ENCODE measurements around the gene FMO1.
"Not testable (repeated sequence)": the region's sequence is repeated elsewhere in the genome, so short reads cannot be mapped to it uniquely, and the experiment has no call there.

FMO1 gene

DNA sequence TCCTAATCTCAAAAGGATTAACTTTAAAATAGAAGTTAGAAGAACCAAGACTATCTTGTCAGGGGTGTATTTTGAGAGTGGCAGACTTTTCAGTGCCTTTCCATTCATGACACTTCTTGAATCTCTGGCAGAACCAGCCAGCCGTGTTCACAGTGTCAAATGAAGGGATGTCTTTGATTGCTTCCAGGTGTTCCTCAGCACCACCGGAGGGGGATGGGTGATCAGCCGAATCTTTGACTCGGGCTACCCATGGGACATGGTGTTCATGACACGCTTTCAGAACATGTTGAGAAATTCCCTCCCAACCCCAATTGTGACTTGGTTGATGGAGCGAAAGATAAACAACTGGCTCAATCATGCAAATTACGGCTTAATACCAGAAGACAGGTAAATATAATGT lies 32.3 kb downstream of the FMO1 start:
- no peak for DNase-seq (ENCODE audit: low read depth)

- DNase-seq (ENCODE audit: low read depth) = no peak
Observed at GRCh38 chr1:171286032-171286705, 37.9 kb downstream of the FMO1 start.

- DNase-seq (ENCODE audit: low read depth) = no peak
Observed at GRCh38 chr1:171290621-171291020, 42.3 kb downstream of the FMO1 start.

DNA sequence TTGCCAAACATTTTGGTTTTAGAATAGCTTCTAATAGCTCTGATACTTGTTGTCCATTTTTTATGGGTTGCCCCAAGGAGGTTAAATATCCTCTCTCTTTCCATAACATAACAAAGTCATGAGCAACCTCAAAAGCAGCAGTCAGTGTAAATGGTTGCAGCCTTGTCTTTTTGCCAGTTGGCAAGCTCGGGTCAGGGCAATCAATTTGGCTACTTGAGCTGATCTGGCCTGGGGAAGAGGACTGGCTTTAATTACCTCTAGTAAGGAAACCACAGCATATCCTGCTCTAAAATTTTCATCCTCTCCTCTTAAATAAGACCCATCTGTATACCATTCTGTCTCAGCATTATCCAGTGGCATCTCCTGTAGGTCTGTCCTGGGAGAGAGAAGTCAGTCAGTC lies 44.5 kb downstream of the FMO1 start:
- DNase-seq (ENCODE audit: low read depth) = no peak

- not testable (repeated sequence) for DNase-seq (ENCODE audit: low read depth)
Observed at GRCh38 chr1:171295383-171295782, 47.1 kb downstream of the FMO1 start.

DNA sequence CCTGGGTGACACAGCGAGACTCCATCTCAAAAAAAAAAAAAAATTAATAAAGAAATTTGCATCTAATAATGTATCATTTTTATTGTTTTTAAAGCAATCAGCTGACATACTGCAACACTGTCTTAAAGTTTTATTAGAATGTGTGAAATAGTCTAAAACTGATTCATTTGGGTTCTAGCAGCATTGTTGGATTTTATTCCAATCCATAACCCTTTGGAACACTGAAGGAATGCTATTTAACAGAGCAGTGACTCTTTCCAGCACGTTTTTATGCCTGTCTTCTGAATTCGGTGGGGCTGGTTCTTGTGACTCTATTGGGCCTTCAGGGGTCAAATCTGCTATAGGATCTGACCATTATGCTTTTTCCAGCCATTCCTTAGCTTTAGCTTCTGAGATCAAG lies 47.5 kb downstream of the FMO1 start:
- DNase-seq (ENCODE audit: low read depth) = no peak

GRCh38 chr1:171296897-171297296 lies 48.6 kb downstream of the FMO1 start:
- no peak for DNase-seq (ENCODE audit: low read depth)

DNA sequence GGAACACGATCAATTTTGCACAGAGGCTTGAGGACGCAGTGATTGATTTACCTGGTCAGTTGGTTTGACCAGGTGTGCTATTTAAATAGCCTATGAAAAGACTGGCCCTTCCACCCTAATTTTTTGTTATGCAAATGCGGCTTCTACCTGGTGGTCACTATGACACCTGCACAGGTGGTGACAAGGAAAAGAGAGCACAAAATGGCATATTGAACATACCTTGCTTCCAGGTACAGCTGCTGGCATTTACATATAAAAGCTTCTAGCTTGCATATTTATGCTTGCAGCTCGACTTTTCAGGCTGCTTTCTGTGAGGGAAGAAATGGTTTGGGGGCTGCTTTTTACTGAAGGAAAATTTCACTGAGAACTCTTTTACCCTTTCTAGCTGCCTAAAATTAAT lies 50.4 kb downstream of the FMO1 start:
- DNase-seq (ENCODE audit: low read depth) = no peak

- no peak for DNase-seq (ENCODE audit: low read depth)
Observed at GRCh38 chr1:171299342-171299741, 51.0 kb downstream of the FMO1 start.

DNA sequence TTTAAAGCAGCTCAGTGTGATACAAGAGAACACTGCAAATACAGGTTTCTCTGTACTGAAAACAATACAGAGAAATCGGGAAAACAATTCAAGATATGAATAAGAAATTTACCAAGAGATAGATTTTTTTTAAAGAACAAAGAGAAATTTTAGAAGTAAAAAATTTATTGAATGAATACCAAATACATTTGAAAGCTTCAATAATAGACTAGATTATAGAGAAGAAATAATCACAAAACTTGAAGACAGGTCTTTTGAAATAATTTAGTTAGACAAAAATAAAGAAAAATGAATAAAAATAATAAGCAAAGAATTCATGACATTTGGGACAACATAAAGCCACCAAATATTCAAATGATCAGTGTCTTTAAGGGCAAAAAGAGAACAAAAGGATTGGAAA lies 52.1 kb downstream of the FMO1 start:
- DNase-seq (ENCODE audit: low read depth) = no peak

GRCh38 chr1:171310661-171311087 lies 62.4 kb downstream of the FMO1 start:
- no peak for DNase-seq (ENCODE audit: low read depth)

DNA sequence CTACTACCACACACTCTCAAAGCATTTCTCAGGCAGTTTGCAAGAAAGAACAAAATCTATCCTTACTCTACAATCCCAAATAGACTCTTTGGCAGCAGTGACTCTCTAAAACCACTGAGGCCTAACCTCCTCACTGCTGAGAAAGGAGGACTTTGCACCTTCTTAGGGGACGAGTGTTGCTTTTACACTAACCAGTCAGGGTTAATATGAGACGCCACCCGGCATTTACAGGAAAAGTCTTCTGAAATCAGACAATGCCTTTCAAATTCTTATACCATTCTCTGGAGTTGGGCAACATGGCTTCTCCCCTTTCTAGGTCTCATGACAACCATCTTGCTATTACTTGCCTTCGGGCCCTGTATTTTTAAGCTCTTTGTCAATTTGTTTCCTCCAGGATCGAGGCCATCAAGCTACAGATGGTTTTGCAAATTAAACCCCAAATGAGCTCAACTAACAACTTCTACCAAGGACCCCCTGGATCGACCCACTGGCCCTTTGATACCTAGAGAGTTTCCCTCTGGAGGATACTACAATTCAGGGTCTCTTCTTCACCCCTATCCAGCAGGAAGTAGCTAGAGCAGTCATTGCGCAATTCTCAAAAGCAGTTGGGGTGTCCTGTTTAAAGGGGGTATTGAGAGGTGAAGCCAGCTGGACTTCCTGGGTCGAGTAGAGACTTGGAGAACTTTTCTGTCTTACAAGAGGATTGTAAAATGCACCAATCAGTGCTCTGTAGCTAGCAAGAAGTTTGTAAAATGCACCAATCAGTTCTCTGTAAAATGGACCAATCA lies 63.7 kb downstream of the FMO1 start:
- DNase-seq (ENCODE audit: low read depth) = no peak

- no peak for DNase-seq (ENCODE audit: low read depth)
Observed at GRCh38 chr1:171313319-171313834, 65.1 kb downstream of the FMO1 start.

DNA sequence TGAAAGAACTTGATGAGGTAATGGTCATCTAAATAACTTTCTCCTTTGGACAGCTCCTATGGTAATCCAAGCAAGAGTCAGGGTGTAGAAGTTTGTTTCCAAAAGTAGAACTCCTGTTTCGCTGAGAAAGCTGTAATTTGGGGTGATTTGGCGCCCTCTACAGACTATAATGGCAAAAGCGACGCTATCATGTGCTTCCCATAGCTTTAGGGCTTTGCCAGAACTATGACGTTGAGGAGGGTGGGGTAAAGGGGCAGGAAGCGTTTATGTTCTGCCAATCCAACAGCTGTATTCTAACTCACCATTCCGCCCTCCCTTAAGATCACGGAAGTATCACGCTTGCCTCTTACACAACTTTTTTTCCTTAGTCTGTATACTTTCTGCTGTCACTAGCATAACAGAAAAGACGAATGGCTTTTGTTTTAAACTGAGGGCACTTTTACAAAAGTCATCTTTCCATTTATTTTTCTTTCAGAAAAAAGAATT lies 65.6 kb downstream of the FMO1 start, which contains the start of gene FMO4:
FMO4 (plus strand) TSS at position 349 of the 486 bp plus-strand sequence. CDS start 5,643 bp downstream, outside the sequence.
- peak; percentile 73 for DNase-seq (ENCODE audit: low read depth)

- no peak for DNase-seq (ENCODE audit: low read depth)
Observed at GRCh38 chr1:171329251-171329650, 81.0 kb downstream of the FMO1 start.

DNA sequence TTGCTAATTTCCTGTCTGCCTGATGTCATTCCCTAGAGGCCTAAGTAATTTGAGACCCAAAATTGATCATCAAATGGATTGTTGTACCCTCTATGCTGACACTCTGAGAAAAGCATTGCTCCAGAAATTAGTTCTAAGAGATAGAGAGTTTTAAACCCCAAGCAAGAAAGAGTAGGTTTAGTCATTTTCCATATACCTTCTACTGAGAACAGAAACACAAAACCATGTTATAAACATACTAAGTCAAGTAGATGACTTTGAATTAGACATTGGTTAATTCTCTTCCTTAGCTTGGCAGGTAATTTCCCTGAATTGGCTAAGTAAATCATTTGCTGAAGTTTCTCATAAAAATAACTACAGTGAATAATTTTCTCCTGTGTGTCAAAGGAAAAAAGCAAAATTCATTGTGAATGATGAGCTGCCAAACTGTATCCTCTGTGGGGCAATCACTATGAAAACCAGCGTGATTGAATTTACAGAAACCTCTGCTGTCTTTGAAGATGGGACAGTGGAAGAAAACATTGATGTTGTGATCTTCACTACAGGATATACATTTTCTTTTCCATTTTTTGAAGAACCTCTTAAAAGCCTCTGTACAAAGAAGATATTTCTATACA lies 85.8 kb downstream of the FMO1 start:
- no peak for DNase-seq (ENCODE audit: low read depth)
